GM18867 (cell line): Measurements from ENCODE around the gene NCR3LG1.
"Not testable (repeated sequence)": the region's sequence is repeated elsewhere in the genome, so short reads cannot be mapped to it uniquely, and the experiment has no call there.

Experiments
- ATAC-seq: cut with Tn5 transposase; IDR thresholded peaks from one replicate; pipeline ENCODE4 v1.9.1; 2021; ENCODE audit warnings: mild to moderate bottlenecking, moderate library complexity; ENCODE audit not compliant: unreplicated experiment

Gene NCR3LG1

GRCh38 chr11:17408641-17409040 lies 57.0 kb downstream of the NCR3LG1 start:
- no peak for ATAC-seq

GRCh38 chr11:17410606-17411379 lies 59.2 kb downstream of the NCR3LG1 start:
- no peak for ATAC-seq

GRCh38 chr11:17411418-17411817 lies 59.8 kb downstream of the NCR3LG1 start:
- no peak for ATAC-seq

GRCh38 chr11:17412488-17413180 lies 61.0 kb downstream of the NCR3LG1 start:
- no peak for ATAC-seq

GRCh38 chr11:17413414-17414316 lies 62.1 kb downstream of the NCR3LG1 start:
- no peak for ATAC-seq

- no peak for ATAC-seq
Measured at GRCh38 chr11:17414317-17414737, 62.7 kb downstream of the NCR3LG1 start.

GRCh38 chr11:17414992-17415391 lies 63.4 kb downstream of the NCR3LG1 start:
- ATAC-seq: no peak

GRCh38 chr11:17415523-17416104 lies 64.0 kb downstream of the NCR3LG1 start:
- ATAC-seq: no peak

GRCh38 chr11:17416492-17416891 lies 64.9 kb downstream of the NCR3LG1 start:
- ATAC-seq: no peak

- ATAC-seq: no peak
Measured at GRCh38 chr11:17418444-17419081, 67.0 kb downstream of the NCR3LG1 start.

- ATAC-seq: no peak
Measured at GRCh38 chr11:17421781-17422180, 70.2 kb downstream of the NCR3LG1 start.

- no peak for ATAC-seq
Measured at GRCh38 chr11:17423533-17424310, 72.1 kb downstream of the NCR3LG1 start.

GRCh38 chr11:17426233-17426632 lies 74.6 kb downstream of the NCR3LG1 start:
- ATAC-seq: not testable (repeated sequence)
